Brain pericyte (primary cell): ENCODE data around the gene MORC4.

ENCODE experiments used
- DNase-seq: peaks from one replicate; pipeline ENCODE4 v3.0.0-alpha.2; 2012; ENCODE audit warnings: low read depth, low spot score

The MORC4 gene

GRCh38 chrX:106952988-106953387 is 47.0 kb downstream of the MORC4 start:
- no peak for DNase-seq

- no peak for DNase-seq
These were observed 47.5 kb downstream of the MORC4 start for GRCh38 chrX:106952538-106952937.

GRCh38 chrX:106952089-106952488 is 47.9 kb downstream of the MORC4 start:
- DNase-seq, result no peak

GRCh38 chrX:106951230-106951629 is 48.8 kb downstream of the MORC4 start:
- DNase-seq, result no peak

GRCh38 chrX:106950381-106950780 is 49.6 kb downstream of the MORC4 start:
- no peak for DNase-seq

- DNase-seq, result no peak
These were observed 50.6 kb downstream of the MORC4 start for GRCh38 chrX:106949366-106949765.

- DNase-seq, result no peak
These were observed 51.4 kb downstream of the MORC4 start for GRCh38 chrX:106948641-106949040.

- no peak for DNase-seq
These were observed 53.5 kb downstream of the MORC4 start for GRCh38 chrX:106946464-106946863.

GRCh38 chrX:106940068-106940467 is 59.9 kb downstream of the MORC4 start:
- no peak for DNase-seq

- no peak for DNase-seq
These were observed 60.4 kb downstream of the MORC4 start for GRCh38 chrX:106939566-106939965.

GRCh38 chrX:106936246-106936645 is 63.8 kb downstream of the MORC4 start:
- DNase-seq, result no peak

GRCh38 chrX:106935175-106935574 is 64.8 kb downstream of the MORC4 start:
- no peak for DNase-seq

- no peak for DNase-seq
These were observed 66.5 kb downstream of the MORC4 start for GRCh38 chrX:106933538-106933961.

- DNase-seq, result no peak
These were observed 67.0 kb downstream of the MORC4 start for GRCh38 chrX:106932960-106933537.

- no peak for DNase-seq
These were observed 67.5 kb downstream of the MORC4 start for GRCh38 chrX:106932492-106932923.

GRCh38 chrX:106931831-106932491 is 68.1 kb downstream of the MORC4 start:
- DNase-seq, result no peak

GRCh38 chrX:106928227-106928626 is 71.8 kb downstream of the MORC4 start:
- DNase-seq, result no peak

- no peak for DNase-seq
These were observed 72.3 kb downstream of the MORC4 start for GRCh38 chrX:106927700-106928099.

- no peak for DNase-seq
These were observed 73.0 kb downstream of the MORC4 start for GRCh38 chrX:106927023-106927422.

- no peak for DNase-seq
These were observed 78.4 kb downstream of the MORC4 start for GRCh38 chrX:106921637-106922036.

GRCh38 chrX:106919932-106920452 is 80.0 kb downstream of the MORC4 start, which contains the start of gene CLDN2:
Gene CLDN2 (plus strand): TSS chrX:106920402. CDS start chrX:106928229, 7,827 bp downstream.
- DNase-seq, result no peak

- no peak for DNase-seq
These were observed 82.0 kb downstream of the MORC4 start for GRCh38 chrX:106917830-106918500.

- DNase-seq, result no peak
These were observed 87.1 kb downstream of the MORC4 start for GRCh38 chrX:106912864-106913263.
